Measurements from ENCODE around the gene NPDC1.

The NPDC1 gene

GRCh38 chr9:137000177-137000930 is 45.6 kb downstream of the NPDC1 start:
- ATAC-seq, result peak; percentile 4; the same call in 1 of the 3 replicates
- TF ChIP-seq CSDC2 (CRISPR knock-in tag; IDR thresholded peaks at IDR 0.05), result no peak
- no peak for TF ChIP-seq ZNF8 (CRISPR knock-in tag; IDR thresholded peaks at IDR 0.05)
- no peak for TF ChIP-seq TSHZ2 (CRISPR knock-in tag; IDR thresholded peaks at IDR 0.05)

- no peak for ATAC-seq
Measured at GRCh38 chr9:136997830-136998234, 48.1 kb downstream of the NPDC1 start.

GRCh38 chr9:136997371-136997770 is 48.6 kb downstream of the NPDC1 start:
- no peak for ATAC-seq
- TF ChIP-seq ISL1 (CRISPR knock-in tag; IDR thresholded peaks at IDR 0.05) (no peak), OSR1 (CRISPR knock-in tag; IDR thresholded peaks at IDR 0.05) (no peak), ZC3H10 (CRISPR knock-in tag; IDR thresholded peaks at IDR 0.05) (no peak)

More at GRCh38 chr9:136997830-136998234, 48.1 kb downstream of the NPDC1 start:
- TF ChIP-seq OSR1 (CRISPR knock-in tag; IDR thresholded peaks at IDR 0.05), result no peak

- peak; percentile 32 for ATAC-seq
- TF ChIP-seq PATZ1 (CRISPR knock-in tag; IDR thresholded peaks at IDR 0.05; ENCODE audit: borderline replicate concordance), result no peak
- TF ChIP-seq TSHZ2 (CRISPR knock-in tag; IDR thresholded peaks at IDR 0.05), result no peak
- no peak for TF ChIP-seq BACH2 (CRISPR knock-in tag; IDR thresholded peaks at IDR 0.05; ENCODE audit: borderline replicate concordance)
- no peak for TF ChIP-seq ZFP30 (CRISPR knock-in tag; IDR thresholded peaks at IDR 0.05)
- no peak for TF ChIP-seq ZNF70 (CRISPR knock-in tag; IDR thresholded peaks at IDR 0.05)
- no peak for TF ChIP-seq PPARA (CRISPR knock-in tag; IDR thresholded peaks at IDR 0.05; ENCODE audit: borderline replicate concordance)
- no peak for TF ChIP-seq CREB5 (CRISPR knock-in tag; IDR thresholded peaks at IDR 0.05; ENCODE audit: low read depth)
- TF ChIP-seq SNAI2 (CRISPR knock-in tag; IDR thresholded peaks at IDR 0.05), result no peak
- no peak for TF ChIP-seq RARB (CRISPR knock-in tag; IDR thresholded peaks at IDR 0.05)
- no peak for TF ChIP-seq POU6F1 (CRISPR knock-in tag; IDR thresholded peaks at IDR 0.05; ENCODE audit: borderline replicate concordance, low read depth)
- TF ChIP-seq ESRRG (CRISPR knock-in tag; IDR thresholded peaks at IDR 0.05), result no peak
- TF ChIP-seq CSRNP3 (CRISPR knock-in tag; IDR thresholded peaks at IDR 0.05), result no peak
- TF ChIP-seq ZFP3 (CRISPR knock-in tag; IDR thresholded peaks at IDR 0.05), result no peak
Measured at GRCh38 chr9:136996361-136997292, 49.4 kb downstream of the NPDC1 start, which contains the start of gene CLIC3. Gene CLIC3 (minus strand): TSS chr9:136996568. CDS start chr9:136996543, 25 bp downstream.

All from SK-N-SH treated with all-trans-retinoic acid at 6 μM for 48 hours (cell line).